NCI-H1048 (cell line): ENCODE results near the gene TOP3B.
"Not testable (repeated sequence)": the region's sequence is repeated elsewhere in the genome, so short reads cannot be mapped to it uniquely, and the experiment has no call there.

Experiments used
- DNase-seq: peaks from one replicate; lab custom pipeline; 2025; lab: John Stamatoyannopoulos, UW

Gene TOP3B

GRCh38 chr22:21922370-21923162, 60.0 kb downstream of the TOP3B start:
- no peak for DNase-seq

- no peak for DNase-seq
Measured at GRCh38 chr22:21921729-21922128, 60.9 kb downstream of the TOP3B start.

GRCh38 chr22:21921184-21921721, 61.3 kb downstream of the TOP3B start:
- no peak for DNase-seq

GRCh38 chr22:21920341-21921183, 62.0 kb downstream of the TOP3B start:
- DNase-seq, result no peak

GRCh38 chr22:21919526-21920307, 62.9 kb downstream of the TOP3B start:
- no peak for DNase-seq

- DNase-seq, result no peak
Measured at GRCh38 chr22:21918466-21919185, 64.0 kb downstream of the TOP3B start.

- DNase-seq, result no peak
Measured at GRCh38 chr22:21917959-21918261, 64.7 kb downstream of the TOP3B start.

GRCh38 chr22:21917181-21917958, 65.2 kb downstream of the TOP3B start:
- DNase-seq, result no peak

- no peak for DNase-seq
Measured at GRCh38 chr22:21916309-21916918, 66.2 kb downstream of the TOP3B start.

- DNase-seq, result no peak
Measured at GRCh38 chr22:21915624-21916308, 66.8 kb downstream of the TOP3B start.

GRCh38 chr22:21914033-21914642, 68.4 kb downstream of the TOP3B start:
- not testable (repeated sequence) for DNase-seq

GRCh38 chr22:21910367-21910766, 72.2 kb downstream of the TOP3B start:
- DNase-seq, result not testable (repeated sequence)

GRCh38 chr22:21909871-21910270, 72.7 kb downstream of the TOP3B start:
- no peak for DNase-seq

- DNase-seq, result no peak
Measured at GRCh38 chr22:21907638-21908522, 74.7 kb downstream of the TOP3B start.
